PC-9 (cell line): Measurements from ENCODE around the gene CDK5RAP2.

Experiments
- EZH2 ChIP-seq: fragments of 200-600 bp; sonication (generic); IDR thresholded peaks from 2 replicates; pipeline ENCODE4 v1.8.0; 2017; ENCODE audit warnings: antibody characterized with exemption, low read depth
- TF ChIP-seq, protein P1 (sequence below): fragments of 200-600 bp; sonication (generic); conservative IDR thresholded peaks from 2 replicates; pipeline ENCODE4 v1.6.1; 2017; ENCODE audit warnings: mixed run types, antibody characterized with exemption, mild to moderate bottlenecking, moderate library complexity

DNA sequence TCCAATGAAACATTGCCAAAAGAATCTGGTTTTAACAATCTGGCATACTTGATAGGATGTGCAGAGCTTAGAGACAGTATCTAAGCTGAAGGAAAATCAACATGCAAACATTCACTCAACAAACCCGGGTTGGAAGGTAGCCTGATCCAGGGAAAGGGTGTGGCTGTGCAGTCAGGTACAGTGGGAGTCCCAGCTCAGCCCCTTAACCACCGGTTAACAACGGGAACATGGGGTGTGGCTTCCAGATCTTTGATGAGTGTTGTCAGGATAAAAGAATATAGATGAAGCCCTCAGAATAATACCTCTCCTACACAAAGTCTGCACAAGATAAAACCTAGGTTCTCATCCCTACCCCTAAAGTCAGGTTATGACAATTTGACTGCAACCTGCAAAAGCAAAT lies 127.3 kb downstream of the CDK5RAP2 start:
- TF ChIP-seq, protein P1, sequence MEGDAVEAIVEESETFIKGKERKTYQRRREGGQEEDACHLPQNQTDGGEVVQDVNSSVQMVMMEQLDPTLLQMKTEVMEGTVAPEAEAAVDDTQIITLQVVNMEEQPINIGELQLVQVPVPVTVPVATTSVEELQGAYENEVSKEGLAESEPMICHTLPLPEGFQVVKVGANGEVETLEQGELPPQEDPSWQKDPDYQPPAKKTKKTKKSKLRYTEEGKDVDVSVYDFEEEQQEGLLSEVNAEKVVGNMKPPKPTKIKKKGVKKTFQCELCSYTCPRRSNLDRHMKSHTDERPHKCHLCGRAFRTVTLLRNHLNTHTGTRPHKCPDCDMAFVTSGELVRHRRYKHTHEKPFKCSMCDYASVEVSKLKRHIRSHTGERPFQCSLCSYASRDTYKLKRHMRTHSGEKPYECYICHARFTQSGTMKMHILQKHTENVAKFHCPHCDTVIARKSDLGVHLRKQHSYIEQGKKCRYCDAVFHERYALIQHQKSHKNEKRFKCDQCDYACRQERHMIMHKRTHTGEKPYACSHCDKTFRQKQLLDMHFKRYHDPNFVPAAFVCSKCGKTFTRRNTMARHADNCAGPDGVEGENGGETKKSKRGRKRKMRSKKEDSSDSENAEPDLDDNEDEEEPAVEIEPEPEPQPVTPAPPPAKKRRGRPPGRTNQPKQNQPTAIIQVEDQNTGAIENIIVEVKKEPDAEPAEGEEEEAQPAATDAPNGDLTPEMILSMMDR = no peak
- no peak for TF ChIP-seq EZH2
